Umbilical cord (tissue), 2 donors: ENCODE results near the gene AADACL3. TPM values are rescaled to one million over a fixed set of nuclear protein-coding genes. Genes with fewer than 3 reads are reported as not detected.
"Not testable (repeated sequence)": the region's sequence is repeated elsewhere in the genome, so short reads cannot be mapped to it uniquely, and the experiment has no call there.

Experiments
- DNase-seq: peaks from one replicate; pipeline ENCODE4 v3.0.0-alpha.2; 2015; ENCODE audit warnings: low spot score
- total RNA-seq: library from RNA; depleted of rRNA; stranded (reverse); fragments of >200 nt; gene quantifications from one replicate; pipeline ENCODE4 v1.2.3, GENCODE V29; 2014; ENCODE audit warnings: low replicate concordance; ENCODE audit not compliant: insufficient read depth

AADACL3 gene
- total RNA-seq, 1 donor from 2014 or later: 5.8 TPM

- DNase-seq: no peak
These were observed 1.0 kb upstream of the AADACL3 start for GRCh38 chr1:12714710-12715475.

- DNase-seq: no peak
These were observed 1.5 kb downstream of the AADACL3 start for GRCh38 chr1:12717301-12717838.

GRCh38 chr1:12722626-12723025 lies 6.7 kb downstream of the AADACL3 start:
- no peak for DNase-seq

- DNase-seq: no peak
These were observed 12.5 kb downstream of the AADACL3 start for GRCh38 chr1:12728391-12728790.

- DNase-seq: no peak
These were observed 14.2 kb downstream of the AADACL3 start for GRCh38 chr1:12730156-12730555.

- not testable (repeated sequence) for DNase-seq
These were observed 15.2 kb downstream of the AADACL3 start for GRCh38 chr1:12731084-12731483.

- DNase-seq: no peak
These were observed 18.7 kb downstream of the AADACL3 start for GRCh38 chr1:12734651-12735050.

GRCh38 chr1:12738934-12739333 lies 23.0 kb downstream of the AADACL3 start:
- DNase-seq: no peak

GRCh38 chr1:12739613-12740012 lies 23.7 kb downstream of the AADACL3 start:
- DNase-seq: no peak

- DNase-seq: no peak
These were observed 26.0 kb downstream of the AADACL3 start for GRCh38 chr1:12741946-12742345.

- DNase-seq: no peak
These were observed 29.4 kb downstream of the AADACL3 start for GRCh38 chr1:12745126-12745991.

- no peak for DNase-seq
These were observed 30.0 kb downstream of the AADACL3 start, which contains the start of gene CFAP107 for GRCh38 chr1:12745992-12746323. TSS of gene CFAP107 (plus strand) at chr1:12746200. CDS start at chr1:12746431, 231 bp downstream.

- DNase-seq: no peak
These were observed 33.0 kb downstream of the AADACL3 start for GRCh38 chr1:12748778-12749355.

- DNase-seq: no peak
These were observed 38.8 kb downstream of the AADACL3 start for GRCh38 chr1:12754738-12755137.

- no peak for DNase-seq
These were observed 40.4 kb downstream of the AADACL3 start for GRCh38 chr1:12756273-12756672.

- no peak for DNase-seq
These were observed 41.0 kb downstream of the AADACL3 start for GRCh38 chr1:12756768-12757413.

- no peak for DNase-seq
These were observed 41.9 kb downstream of the AADACL3 start for GRCh38 chr1:12757836-12758235.

- DNase-seq: no peak
These were observed 44.4 kb downstream of the AADACL3 start for GRCh38 chr1:12760256-12760795.

- DNase-seq: no peak
These were observed 45.9 kb downstream of the AADACL3 start for GRCh38 chr1:12761781-12762180.

- DNase-seq: no peak
These were observed 46.9 kb downstream of the AADACL3 start for GRCh38 chr1:12762766-12763165.

- DNase-seq: no peak
These were observed 47.6 kb downstream of the AADACL3 start for GRCh38 chr1:12763479-12763878.
